Aorta (tissue), 5 donors: ENCODE results near the gene SLFN12L. TPM values are rescaled to one million over a fixed set of nuclear protein-coding genes. Genes with fewer than 3 reads are reported as not detected.
"Not testable (repeated sequence)": the region's sequence is repeated elsewhere in the genome, so short reads cannot be mapped to it uniquely, and the experiment has no call there.

ENCODE experiments used
- ATAC-seq: fragments of 200-7000 bp; cut with Tn5 transposase; one replicate; pipeline ENCODE4 v1.9.1; 2022; ENCODE audit warnings: moderate library complexity; ENCODE audit not compliant: low FRiP score
- DNase-seq, 2 donors: peaks; one replicate each; pipeline ENCODE4 v3.0.0-alpha.2; 2020
- H3K27ac ChIP-seq, 2 donors: one replicate each; pipeline ENCODE4 v1.5.1; 2013; ENCODE audit warnings: low read length in 2 of 2, mild to moderate bottlenecking in 2 of 2, moderate library complexity in 2 of 2, control low read depth in 1 of 2, inconsistent platforms in 1 of 2, low read depth in 1 of 2
- H3K27me3 ChIP-seq, 2 donors: one replicate each; pipeline ENCODE4 v1.6.1; 2013; ENCODE audit warnings: control low read depth in 1 of 2, low read length in 1 of 2, mild to moderate bottlenecking in 1 of 2, moderate library complexity in 1 of 2; ENCODE audit not compliant: insufficient read depth in 2 of 2, control insufficient read depth in 1 of 2
- H3K36me3 ChIP-seq, 2 donors: one replicate each; pipeline ENCODE4 v1.6.1; 2013; ENCODE audit warnings: control low read depth in 1 of 2, low read length in 1 of 2, mild to moderate bottlenecking in 1 of 2; ENCODE audit not compliant: insufficient read depth in 2 of 2, control insufficient read depth in 1 of 2
- H3K4me1 ChIP-seq, 2 donors: one replicate each; pipeline ENCODE4 v1.6.1; 2013; ENCODE audit warnings: low read length in 2 of 2, control low read depth in 1 of 2, mild to moderate bottlenecking in 1 of 2, moderate library complexity in 1 of 2; ENCODE audit not compliant: insufficient read depth in 2 of 2, control insufficient read depth in 1 of 2
- H3K4me3 ChIP-seq, 2 donors: one replicate each; pipeline ENCODE4 v1.5.1; 2013; ENCODE audit warnings: low read length in 2 of 2, control low read depth in 1 of 2, mild to moderate bottlenecking in 1 of 2
- H3K9me3 ChIP-seq: one replicate; pipeline ENCODE4 v1.6.1; 2013; ENCODE audit warnings: mild to moderate bottlenecking, low read length; ENCODE audit not compliant: control insufficient read depth
- WGBS, 2 donors: extraction: QIAGEN DNeasy Blood & Tissue Kit; methylation state at CpG; one replicate each; pipeline ENCODE4 v1.1.7; 2013; 5-methylcytosine and 5-hydroxymethylcytosine counted together
- intact Hi-C, 2 donors: fragments of 100-400 bp; cut with DNase I; formaldehyde crosslinking; loops; one replicate each; pipeline versions ENCODE4 v1.14.2 to v1.15.0; 2022
- polyA plus RNA-seq, 2 donors: library from polyadenylated mRNA; stranded (reverse); fragments of 200-250 nt; gene quantifications; one replicate each; pipeline ENCODE4 v1.2.3, GENCODE V29; 2013
- total RNA-seq, 2 donors: library from RNA; stranded (reverse); fragmentation: NEBNext Ultra II Directional; extraction: Animal tissue kit (Norgen Biotek cat#: 25700); gene quantifications; one replicate each; pipeline ENCODE4 v1.2.1, GENCODE V29; 2021
- donor health status: healthy with polysubstance abuse.
- donor health status: Bipolar disorder and iron deficiency.
- donor health status: DM: no; HTN: no; CAD: no.
- donor health status: DM: no; HTN: no; CAD: no.
- donor health status: DM: yes; HTN: yes; CAD: no.

SLFN12L gene
- total and polyA plus RNA-seq, 4 donors = 0.75 to 6.3 (median 3.1) TPM; not detected in 1

GRCh38 chr17:35521150-35521549 is 16.3 kb downstream of the SLFN12L start:
- no peaks in the 10 kb centered on the region for H3K4me1 ChIP-seq
- H3K9me3 ChIP-seq = no peaks in the 10 kb centered on the region
- 86 to 96% methylated on average over 1 of the region's 1 CpG for whole genome bisulfite sequencing, 2 donors
- no peak overlapping the region for H3K27ac ChIP-seq
- intact Hi-C loops = no loop called here
- DNase-seq (no peak), ATAC-seq (no peak)
- no peak overlapping the region for H3K4me3 ChIP-seq
- no peaks in the 10 kb centered on the region for H3K27me3 ChIP-seq
- H3K36me3 ChIP-seq = no peaks in the 10 kb centered on the region

GRCh38 chr17:35519906-35520442 is 17.5 kb downstream of the SLFN12L start:
- Histone ChIP-seq H3K4me1 (no peaks in the 10 kb centered on the region), H3K9me3 (no peaks in the 10 kb centered on the region), H3K27ac (no peak overlapping the region), H3K27me3 (no peaks in the 10 kb centered on the region), H3K4me3 (no peak overlapping the region), H3K36me3 (no peaks in the 10 kb centered on the region)
- DNase-seq (no peak), ATAC-seq (no peak)
- intact Hi-C loops = no loop called here
- 64 to 72% methylated on average over 8 of the region's 8 CpGs for whole genome bisulfite sequencing, 2 donors

- WGBS, 2 donors = 82 to 86% methylated on average over 3 of the region's 3 CpGs
- Histone ChIP-seq H3K27ac (no peak overlapping the region), H3K4me3 (no peak overlapping the region), H3K9me3 (no peaks in the 10 kb centered on the region), H3K27me3 (no peaks in the 10 kb centered on the region), H3K36me3 (no peaks in the 10 kb centered on the region), H3K4me1 (no peaks in the 10 kb centered on the region)
- no peak for ATAC-seq
- intact Hi-C loops = no loop called here
- DNase-seq = no peak
Measured at GRCh38 chr17:35519439-35519838, 18.0 kb downstream of the SLFN12L start.

- H3K4me3 ChIP-seq, H3K27ac ChIP-seq, H3K36me3 ChIP-seq, H3K9me3 ChIP-seq, H3K27me3 ChIP-seq, H3K4me1 ChIP-seq, ATAC-seq, intact Hi-C loops, DNase-seq: not testable (repeated sequence)
- WGBS, 2 donors = 83 to 84% methylated on average over 5 of the region's 5 CpGs
Measured at GRCh38 chr17:35518431-35518830, 19.0 kb downstream of the SLFN12L start.

GRCh38 chr17:35515027-35515426 is 22.5 kb downstream of the SLFN12L start:
- no peaks in the 10 kb centered on the region for H3K9me3 ChIP-seq
- intact Hi-C loops = no loop called here
- ATAC-seq (no peak), DNase-seq (no peak)
- H3K4me3 ChIP-seq = no peak overlapping the region
- 35 to 55% methylated on average over 21 of the region's 21 CpGs for WGBS, 2 donors
- no peaks in the 10 kb centered on the region for H3K36me3 ChIP-seq
- no peaks in the 10 kb centered on the region for H3K4me1 ChIP-seq
- no peaks in the 10 kb centered on the region for H3K27me3 ChIP-seq
- no peak overlapping the region for H3K27ac ChIP-seq

- H3K36me3 ChIP-seq = no peaks in the 10 kb centered on the region
- DNase-seq (no peak), ATAC-seq (no peak)
- intact Hi-C loops = no loop called here
- H3K9me3 ChIP-seq = no peaks in the 10 kb centered on the region
- no peak overlapping the region for H3K27ac ChIP-seq
- WGBS, 2 donors = 29 to 33% methylated on average over 2 of the region's 2 CpGs
- no peaks in the 10 kb centered on the region for H3K4me1 ChIP-seq
- no peak overlapping the region for H3K4me3 ChIP-seq
- H3K27me3 ChIP-seq = no peaks in the 10 kb centered on the region
Measured at GRCh38 chr17:35514564-35514963, 22.9 kb downstream of the SLFN12L start.

- intact Hi-C loops = no loop called here
- WGBS, 2 donors = 68 to 74% methylated on average over 2 of the region's 2 CpGs
Measured at GRCh38 chr17:35510052-35510451, 27.4 kb downstream of the SLFN12L start.

GRCh38 chr17:35507714-35508113 is 29.8 kb downstream of the SLFN12L start:
- H3K4me3 ChIP-seq, H3K27ac ChIP-seq, H3K27me3 ChIP-seq, ATAC-seq, H3K36me3 ChIP-seq, intact Hi-C loops, H3K9me3 ChIP-seq, DNase-seq, H3K4me1 ChIP-seq: not testable (repeated sequence)
- WGBS, 2 donors = 75 to 76% methylated on average over 3 of the region's 3 CpGs

More at GRCh38 chr17:35510052-35510451, 27.4 kb downstream of the SLFN12L start:
- H3K4me1 ChIP-seq = no peaks in the 10 kb centered on the region
- ATAC-seq = no peak
- H3K27ac ChIP-seq = no peak overlapping the region
- H3K9me3 ChIP-seq = peaks cover 3% of the 10 kb centered on the region
- no peak overlapping the region for H3K4me3 ChIP-seq
- H3K27me3 ChIP-seq = no peaks in the 10 kb centered on the region
- no peak for DNase-seq
- H3K36me3 ChIP-seq = no peaks in the 10 kb centered on the region

GRCh38 chr17:35499548-35499947 is 37.9 kb downstream of the SLFN12L start:
- Histone ChIP-seq H3K9me3 (no peaks in the 10 kb centered on the region), H3K36me3 (no peaks in the 10 kb centered on the region), H3K4me3 (no peak overlapping the region), H3K27ac (no peak overlapping the region), H3K27me3 (no peaks in the 10 kb centered on the region), H3K4me1 (peaks cover 0 to 2% of the 10 kb centered on the region in 2 donors)
- 64 to 92% methylated on average over 2 of the region's 2 CpGs for WGBS, 2 donors
- intact Hi-C loops = no loop called here
- ATAC-seq (no peak), DNase-seq (no peak)
